Sciatic nerve (tissue), 2 donors: ENCODE measurements around the gene AGT. TPM values are rescaled to one million over a fixed set of nuclear protein-coding genes. Genes with fewer than 3 reads are reported as not detected.
A peak's percentile ranks its signal among the peaks of the same experiment; 100 is the strongest.
"Not testable (repeated sequence)": the region's sequence is repeated elsewhere in the genome, so short reads cannot be mapped to it uniquely, and the experiment has no call there.

ENCODE experiments used
- ATAC-seq: fragments of 200-7000 bp; cut with Tn5 transposase; one replicate; pipeline ENCODE4 v1.9.1; 2020; ENCODE audit warnings: mild to moderate bottlenecking, moderate library complexity
- DNase-seq: peaks from one replicate; pipeline ENCODE4 v3.0.0-alpha.2; 2020; ENCODE audit warnings: low spot score
- intact Hi-C: fragments of 100-400 bp; cut with DNase I; formaldehyde crosslinking; loops from one replicate; pipeline ENCODE4 v1.14.2; 2022
- total RNA-seq: library from RNA; stranded (reverse); fragmentation: NEBNext Ultra II Directional; extraction: Animal tissue kit (Norgen Biotek cat#: 25700); gene quantifications from one replicate; pipeline ENCODE4 v1.2.1, GENCODE V29; 2021
- donor health status: DM: no; HTN: no; CAD: no.
- donor health status: DM: no; HTN: no; CAD: no.

Gene AGT
- total RNA-seq, 1 donor from 2014 or later = 13.0 TPM

DNA sequence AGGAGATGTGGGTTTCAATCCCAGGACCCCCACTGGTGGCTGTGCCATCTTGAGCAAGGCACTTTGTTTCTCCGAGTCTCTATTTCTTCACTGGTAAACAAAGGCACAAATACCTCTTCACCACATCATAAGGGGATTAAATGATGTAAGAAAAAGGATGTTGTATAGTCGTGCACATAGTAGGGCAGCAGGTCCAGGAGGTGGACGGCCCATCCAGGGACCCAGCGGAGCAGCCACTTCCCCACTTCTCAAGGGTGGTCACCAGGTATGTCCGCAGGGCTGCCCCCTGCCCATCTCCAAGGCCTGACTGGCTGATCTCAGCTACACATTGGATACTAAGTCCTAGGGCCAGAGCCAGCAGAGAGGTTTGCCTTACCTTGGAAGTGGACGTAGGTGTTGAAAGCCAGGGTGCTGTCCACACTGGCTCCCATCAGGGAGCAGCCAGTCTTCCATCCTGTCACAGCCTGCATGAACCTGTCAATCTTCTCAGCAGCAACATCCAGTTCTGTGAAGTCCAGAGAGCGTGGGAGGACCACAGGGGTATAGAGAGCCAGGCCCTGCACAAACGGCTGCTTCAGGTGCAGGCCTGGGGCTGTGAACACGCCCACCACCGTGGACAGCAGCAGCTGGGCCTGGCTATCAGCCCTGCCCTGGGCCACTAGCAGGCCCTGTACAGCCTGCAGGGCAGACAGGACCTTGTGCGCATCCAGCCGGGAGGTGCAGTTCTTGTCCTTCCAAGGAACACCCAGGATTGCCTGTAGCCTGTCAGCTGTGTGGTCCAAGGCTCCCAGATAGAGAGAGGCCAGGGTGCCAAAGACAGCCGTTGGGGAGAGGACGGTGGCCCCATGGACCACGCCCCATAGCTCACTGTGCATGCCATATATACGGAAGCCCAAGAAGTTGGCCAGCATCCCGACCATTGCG lies 4.0 kb downstream of the AGT start:
- no peak for DNase-seq
- intact Hi-C loops = no loop called here
- no peak for ATAC-seq

GRCh38 chr1:230708631-230709580 lies 5.0 kb downstream of the AGT start:
- peak; percentile 52 for ATAC-seq

DNA sequence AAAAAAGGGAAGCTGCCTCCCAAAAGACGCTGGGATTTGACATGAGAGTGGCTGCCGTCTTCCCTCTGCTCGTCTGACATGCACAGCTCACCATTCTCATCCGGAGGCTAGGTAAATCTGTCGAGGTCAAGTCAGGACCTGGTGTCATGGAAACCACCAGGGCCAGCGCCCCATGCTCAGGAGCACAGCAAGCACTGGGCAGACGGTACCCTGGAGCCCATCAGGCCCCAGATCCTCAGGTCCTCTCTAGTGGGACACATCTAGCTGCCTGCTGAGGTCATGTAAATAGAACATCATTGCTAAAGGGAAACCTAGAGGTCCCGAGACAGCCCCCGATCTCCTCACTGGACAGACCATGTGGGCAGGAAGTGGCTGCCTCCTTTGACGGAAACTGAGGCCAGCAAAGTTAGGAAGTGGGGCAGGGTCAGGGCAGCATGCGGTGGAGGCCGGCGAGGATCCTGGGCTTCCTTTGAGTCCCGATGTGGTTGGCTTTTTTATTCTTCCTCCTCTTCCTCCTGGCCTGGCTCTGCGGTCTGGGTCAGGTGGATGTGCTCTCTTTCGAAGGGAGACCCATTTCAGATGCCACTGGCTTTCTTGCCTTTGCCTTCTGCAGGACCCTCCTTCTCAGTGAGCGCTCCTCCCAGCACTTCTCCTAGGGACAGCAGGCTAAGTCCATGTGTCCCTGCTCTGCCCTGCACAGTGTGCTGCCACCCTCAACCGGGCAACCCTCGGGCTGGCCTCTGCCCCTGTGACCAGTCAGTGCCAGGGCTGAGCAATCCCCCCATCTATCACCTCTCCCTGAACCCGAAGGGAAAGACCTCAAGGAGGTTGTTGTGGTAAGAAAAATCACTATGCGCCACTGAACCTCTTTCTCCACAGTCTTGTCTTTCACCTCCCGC lies 5.9 kb downstream of the AGT start:
- ATAC-seq (no peak), DNase-seq (no peak)
- intact Hi-C loops = no loop called here

More at GRCh38 chr1:230708631-230709580, 5.0 kb downstream of the AGT start:
- DNase-seq = no peak
- intact Hi-C loops = no loop called here

DNA sequence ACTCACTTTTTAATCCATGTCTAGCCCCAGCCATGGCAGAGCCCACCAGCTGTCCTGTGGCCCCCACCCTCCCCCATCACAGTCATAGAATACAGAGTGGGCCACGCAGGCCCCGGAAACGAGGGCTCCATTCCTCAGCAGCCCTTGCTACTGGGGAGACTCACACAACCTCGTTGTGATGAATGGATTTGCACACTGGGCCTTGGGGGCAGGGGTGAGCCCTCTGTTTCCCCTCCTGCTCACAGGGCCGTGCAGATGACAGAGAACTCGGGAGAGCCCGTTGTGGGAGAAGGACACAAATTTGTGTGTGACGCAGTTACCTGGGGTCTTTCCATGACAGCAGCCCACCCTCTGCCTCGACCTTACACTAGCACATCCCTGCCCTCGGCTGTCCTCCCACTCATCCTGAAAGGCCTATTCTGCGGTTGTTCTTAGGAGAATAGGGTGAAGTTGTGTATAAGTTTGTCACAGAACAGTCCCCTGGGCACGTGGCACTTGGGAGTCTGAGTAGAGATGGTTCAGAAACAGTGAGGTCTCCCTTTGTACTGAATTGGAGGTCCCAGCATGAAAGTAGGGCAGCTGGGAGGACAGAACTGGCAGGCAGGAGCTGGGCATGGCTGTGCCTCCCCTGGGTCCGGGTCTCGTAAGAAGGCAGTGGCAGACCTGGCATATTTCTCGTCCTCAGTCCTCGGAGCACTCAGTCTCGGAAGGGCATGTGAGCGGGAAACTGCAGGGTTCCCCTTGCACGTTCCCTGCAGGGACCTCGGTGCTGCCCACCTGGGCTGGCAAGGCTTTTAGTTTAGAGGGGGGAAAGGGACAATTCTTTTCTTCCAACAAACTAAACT lies 6.8 kb downstream of the AGT start:
- intact Hi-C loops = no loop called here
- no peak for DNase-seq
- ATAC-seq = no peak

GRCh38 chr1:230706020-230706699 lies 7.8 kb downstream of the AGT start:
- DNase-seq (no peak), ATAC-seq (no peak)
- intact Hi-C loops = no loop called here

DNA sequence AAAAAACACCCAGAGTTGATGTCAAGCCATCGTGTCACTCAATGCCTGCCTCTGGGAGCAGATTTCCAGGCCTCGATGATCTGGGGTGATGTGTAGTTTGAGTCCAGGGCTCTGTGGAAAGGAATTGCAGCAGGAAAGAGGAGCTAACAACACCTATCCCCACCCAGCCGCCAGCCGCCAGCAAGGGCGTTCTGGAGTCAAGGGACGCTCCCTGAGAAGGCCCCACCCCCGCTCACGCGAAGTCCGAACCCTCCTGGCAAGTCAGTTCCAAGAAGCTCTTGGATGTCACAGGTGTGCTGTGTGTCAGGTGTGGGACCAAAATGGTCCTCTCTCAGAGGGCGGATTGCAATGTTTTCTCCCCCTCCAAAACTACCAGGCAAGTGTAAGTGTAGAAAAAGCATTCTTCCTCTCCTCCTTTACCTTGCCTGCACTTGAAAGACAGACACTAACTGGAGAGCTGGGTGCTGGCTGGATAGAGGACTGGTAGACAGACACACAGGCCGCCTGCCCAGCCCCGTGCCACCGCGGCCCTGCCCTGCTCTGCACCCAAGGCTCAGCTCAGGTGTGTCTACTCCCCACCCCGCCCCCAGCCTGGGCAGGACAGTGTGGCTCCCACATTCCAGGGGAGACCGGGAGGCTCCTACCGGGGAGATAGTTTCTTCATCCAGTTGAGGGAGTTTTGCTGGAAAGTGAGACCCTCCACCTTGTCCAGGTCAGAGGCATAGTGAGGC lies 8.5 kb downstream of the AGT start:
- ATAC-seq (no peak), DNase-seq (no peak)
- intact Hi-C loops = no loop called here

DNA sequence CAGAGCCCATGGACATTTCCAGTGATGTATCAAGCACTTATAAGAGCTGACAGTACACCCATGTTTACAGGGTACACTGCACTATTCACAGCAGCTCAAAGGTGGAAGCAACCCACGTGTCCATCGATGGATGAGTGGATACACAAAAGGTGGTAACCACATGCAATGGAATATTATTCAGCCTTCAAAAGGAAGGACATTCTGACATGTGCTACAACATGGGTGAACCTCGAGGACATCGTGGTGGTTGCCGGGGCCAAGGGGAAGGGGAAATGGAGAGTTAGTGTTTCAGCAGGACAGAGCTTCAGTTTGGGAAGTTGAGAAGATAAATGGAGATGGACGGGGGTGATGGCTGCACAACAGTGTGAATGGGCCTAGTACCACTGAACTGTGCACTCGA lies 9.1 kb downstream of the AGT start:
- ATAC-seq = no peak
- no peak for DNase-seq
- intact Hi-C loops = no loop called here

GRCh38 chr1:230703679-230704385 lies 10.1 kb downstream of the AGT start:
- DNase-seq (no peak), ATAC-seq (no peak)
- intact Hi-C loops = no loop called here

- DNase-seq (no peak), ATAC-seq (peak; percentile 38)
- intact Hi-C loops = no loop called here
These were observed 10.8 kb downstream of the AGT start for GRCh38 chr1:230702934-230703678.

GRCh38 chr1:230701895-230702768 lies 11.8 kb downstream of the AGT start:
- DNase-seq = no peak
- ATAC-seq = no peak
- intact Hi-C loops = no loop called here

DNA sequence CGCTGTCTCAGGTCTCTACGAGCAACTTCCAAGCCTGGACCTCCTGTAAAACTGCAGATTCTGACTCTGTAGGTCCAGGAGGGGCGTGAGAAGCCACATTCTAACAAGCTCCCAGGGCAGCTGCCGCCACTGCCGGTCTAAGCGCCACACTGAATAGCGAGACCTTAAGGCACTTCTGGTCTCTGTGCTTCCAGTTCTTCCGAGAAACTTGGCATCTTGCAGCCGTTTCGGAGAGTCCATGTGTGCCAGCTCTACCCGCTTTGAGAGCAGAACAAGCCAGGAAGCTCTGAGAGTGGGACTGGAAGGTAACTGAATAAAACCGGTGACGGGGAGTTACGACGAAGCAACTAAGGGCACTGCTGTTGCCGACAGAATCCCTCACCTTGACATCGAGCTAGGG lies 12.5 kb downstream of the AGT start:
- ATAC-seq = no peak
- no peak for DNase-seq
- intact Hi-C loops = no loop called here

GRCh38 chr1:230700132-230700531 lies 13.8 kb downstream of the AGT start:
- ATAC-seq (no peak), DNase-seq (no peak)
- intact Hi-C loops = no loop called here

GRCh38 chr1:230699716-230700115 lies 14.2 kb downstream of the AGT start:
- DNase-seq = no peak
- intact Hi-C loops = loop anchor here (5.0 kb wide), 1 partner anchor 1498 kb away; no protein-coding TSS in a partner anchor
- ATAC-seq = no peak

DNA sequence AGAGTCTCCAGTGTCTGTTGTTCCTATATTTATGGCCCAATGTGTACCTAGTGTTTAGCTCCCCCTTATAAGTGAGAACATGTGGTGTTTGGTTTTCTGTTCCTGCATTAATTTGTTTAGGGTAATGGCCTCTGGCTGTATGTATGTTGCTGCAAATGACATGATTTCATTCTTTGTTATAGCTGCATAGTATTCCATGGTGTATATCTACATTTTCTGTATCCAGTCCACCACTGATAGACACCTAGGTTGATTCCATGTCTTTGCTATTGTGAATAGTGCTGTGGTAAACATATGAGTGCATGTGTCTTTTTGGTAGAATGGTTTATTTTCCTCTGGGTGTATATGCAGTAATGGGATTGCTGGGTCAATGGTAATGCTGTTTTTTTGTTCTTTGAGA lies 15.0 kb downstream of the AGT start:
- intact Hi-C loops = loop anchor here (5.0 kb wide), 1 partner anchor 1498 kb away; no protein-coding TSS in a partner anchor
- ATAC-seq, DNase-seq: not testable (repeated sequence)
